Measurements from ENCODE around the gene TEF.

Gene TEF

DNA sequence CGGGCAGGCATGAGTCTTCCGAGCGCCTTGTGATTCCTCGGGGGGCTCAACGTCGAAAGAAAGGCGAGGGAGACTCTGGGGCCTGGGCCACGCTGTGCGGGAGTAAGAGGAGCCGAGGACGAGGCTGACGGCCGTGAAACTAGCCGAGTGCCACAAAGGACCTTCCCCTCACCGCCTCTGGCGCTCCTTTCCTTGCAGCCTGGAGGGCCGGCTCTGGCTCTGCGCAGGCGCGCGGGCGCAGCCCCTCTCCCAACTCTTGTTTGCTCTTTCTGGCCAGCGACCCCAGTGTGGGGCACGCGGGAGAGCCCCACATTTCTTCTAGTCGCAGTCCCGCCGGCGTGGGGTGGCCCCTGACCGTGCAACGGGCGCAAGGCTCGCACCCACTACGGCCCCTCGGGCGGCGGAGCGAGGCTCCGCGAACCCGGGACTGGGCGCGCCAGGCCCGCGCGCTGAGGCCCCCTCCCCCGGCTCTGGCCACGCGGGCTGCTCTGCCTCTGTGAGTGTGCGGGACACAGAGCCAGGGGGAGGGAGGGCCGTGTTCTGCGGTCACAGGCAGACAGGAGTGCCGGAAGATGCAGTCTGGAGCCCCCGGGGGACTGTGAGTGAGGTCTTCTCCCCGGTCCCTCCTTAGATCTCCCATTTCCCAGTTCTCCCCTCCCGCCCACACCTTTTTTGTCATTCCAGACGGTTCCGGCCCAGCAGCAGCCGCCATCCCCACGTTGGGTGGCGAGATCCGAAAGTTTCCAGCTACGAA is 65.9 kb downstream of the TEF start:
- Histone ChIP-seq H3K9me3 (ENCODE audit: insufficient read depth, low read depth, low read length) (no peaks in the 10 kb centered on the region), H3K4me3 (ENCODE audit: low read length) (peak overlapping the region; percentile 98), H3K4me1 (ENCODE audit: insufficient read depth, low read length) (peaks cover 7% of the 10 kb centered on the region; the same call in 1 of the 2 replicates), H3K36me3 (ENCODE audit: insufficient read depth, low read depth, low read length) (peaks cover 12% of the 10 kb centered on the region), H3K9ac (ENCODE audit: low read depth, low read length) (peak overlapping the region; percentile 99), H3K27ac (ENCODE audit: low read length) (peak overlapping the region; percentile 99), H3K27me3 (ENCODE audit: insufficient read depth, low read length) (no peaks in the 10 kb centered on the region)

DNA sequence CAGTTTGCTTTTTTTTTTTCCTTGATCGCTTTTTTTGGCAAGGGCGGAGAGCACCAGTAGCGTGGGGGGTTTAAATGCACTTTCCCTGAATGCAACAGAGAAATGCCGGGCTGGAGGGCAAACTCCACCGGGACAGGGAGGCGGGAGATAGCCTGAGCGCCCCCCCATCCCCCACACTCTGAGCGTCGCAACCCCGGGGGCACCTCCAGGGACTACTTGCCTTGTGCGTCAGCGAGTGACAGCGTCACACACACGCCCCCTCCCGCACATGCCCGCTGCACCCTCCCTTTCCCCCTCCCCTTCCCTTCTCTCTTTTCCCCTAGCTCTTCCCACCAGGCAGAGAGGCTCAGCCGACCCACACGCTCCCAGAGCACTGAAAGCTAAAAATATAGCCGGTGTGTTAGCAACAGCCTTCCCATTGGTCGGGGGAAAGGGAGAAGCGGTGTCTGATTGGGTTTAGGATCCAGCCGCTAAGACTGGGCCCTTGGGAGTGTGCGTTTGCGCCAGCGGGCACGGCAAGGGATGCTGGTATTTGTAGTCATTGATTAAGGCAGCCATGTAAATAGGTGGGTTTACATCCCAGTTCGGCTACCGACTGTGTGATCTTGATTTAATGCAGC is 66.6 kb downstream of the TEF start:
- Histone ChIP-seq H3K9me3 (ENCODE audit: insufficient read depth, low read depth, low read length) (no peaks in the 10 kb centered on the region), H3K27ac (ENCODE audit: low read length) (peak overlapping the region; percentile 99), H3K4me3 (ENCODE audit: low read length) (peak overlapping the region; percentile 98), H3K9ac (ENCODE audit: low read depth, low read length) (peak overlapping the region; percentile 99), H3K4me1 (ENCODE audit: insufficient read depth, low read length) (peaks cover 7% of the 10 kb centered on the region; the same call in 1 of the 2 replicates), H3K36me3 (ENCODE audit: insufficient read depth, low read depth, low read length) (peaks cover 5% of the 10 kb centered on the region), H3K27me3 (ENCODE audit: insufficient read depth, low read length) (no peaks in the 10 kb centered on the region)
